Measurements from ENCODE around the gene JADE1.

JADE1 gene

DNA sequence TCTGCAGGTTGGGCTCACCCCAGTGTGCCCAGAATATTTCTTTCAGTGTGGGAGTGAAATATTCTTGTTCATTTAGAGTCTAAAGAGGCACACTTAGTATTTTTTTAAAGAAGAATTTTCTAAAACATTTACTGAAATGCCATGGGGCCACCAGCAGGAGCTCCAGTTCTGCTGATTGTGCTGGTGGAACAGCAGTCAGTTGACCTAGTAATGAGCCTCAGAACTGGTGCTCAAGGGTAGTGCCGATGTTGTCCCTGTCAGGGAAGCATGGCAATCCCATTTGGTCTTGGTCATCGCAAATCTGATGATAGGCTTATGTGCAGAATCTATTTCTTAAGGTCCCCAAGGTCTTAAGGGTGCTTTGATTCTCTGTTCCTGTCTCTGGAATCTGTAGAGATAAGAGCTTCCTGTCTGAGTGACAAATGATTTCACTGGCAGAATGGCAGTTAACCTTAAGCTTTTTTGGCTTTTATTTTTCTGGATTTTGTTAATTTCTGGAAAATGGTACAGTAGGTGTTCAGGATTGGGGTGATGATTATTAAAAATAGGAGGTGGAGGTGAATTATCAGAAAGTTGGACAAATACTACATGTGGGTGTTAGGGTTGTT lies 31.3 kb downstream of the JADE1 start:
- DNase-seq (ENCODE audit: low spot score) (no peak), FAIRE-seq (no peak)

DNA sequence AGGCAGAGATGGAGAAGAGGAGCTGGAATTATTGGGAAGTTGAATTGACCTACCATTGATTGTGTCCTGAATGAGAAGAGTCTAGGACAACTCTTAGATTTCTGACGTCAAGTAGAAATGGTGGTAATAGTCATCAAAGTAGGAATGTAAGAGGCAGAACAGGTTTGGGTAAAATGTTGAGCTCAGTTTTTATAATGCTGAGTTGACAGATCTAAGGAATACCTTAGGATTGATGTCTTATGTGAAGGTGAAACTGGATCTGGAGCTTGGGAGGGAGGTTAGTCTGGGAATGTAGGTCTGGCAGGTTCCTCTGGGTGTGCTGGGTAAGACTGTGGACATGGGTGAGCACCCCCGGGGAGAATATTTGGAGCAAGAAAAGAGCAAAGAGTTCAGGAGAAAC lies 31.9 kb downstream of the JADE1 start:
- no peak for DNase-seq (ENCODE audit: low spot score)
- FAIRE-seq, result no peak

DNA sequence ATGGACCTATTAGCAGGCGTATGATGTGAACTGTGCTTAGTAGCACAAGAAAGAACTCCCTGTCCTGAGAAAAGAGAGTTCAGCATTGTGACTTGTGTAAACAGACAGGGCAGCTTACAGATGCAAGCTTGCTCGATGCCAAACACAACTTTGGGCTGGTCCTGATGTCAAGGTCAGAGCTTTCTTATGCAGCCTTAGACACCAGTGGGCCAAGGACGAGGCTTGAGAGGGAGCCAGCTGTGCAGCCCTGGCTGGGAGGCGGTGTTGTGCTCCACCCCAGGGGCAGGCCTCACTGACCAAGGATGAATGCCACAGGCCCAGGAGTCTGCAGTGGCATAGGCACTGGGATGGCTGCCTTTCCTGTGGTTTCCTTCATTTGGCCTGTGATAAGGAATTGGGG lies 35.4 kb downstream of the JADE1 start:
- no peak for FAIRE-seq
- no peak for DNase-seq (ENCODE audit: low spot score)

DNA sequence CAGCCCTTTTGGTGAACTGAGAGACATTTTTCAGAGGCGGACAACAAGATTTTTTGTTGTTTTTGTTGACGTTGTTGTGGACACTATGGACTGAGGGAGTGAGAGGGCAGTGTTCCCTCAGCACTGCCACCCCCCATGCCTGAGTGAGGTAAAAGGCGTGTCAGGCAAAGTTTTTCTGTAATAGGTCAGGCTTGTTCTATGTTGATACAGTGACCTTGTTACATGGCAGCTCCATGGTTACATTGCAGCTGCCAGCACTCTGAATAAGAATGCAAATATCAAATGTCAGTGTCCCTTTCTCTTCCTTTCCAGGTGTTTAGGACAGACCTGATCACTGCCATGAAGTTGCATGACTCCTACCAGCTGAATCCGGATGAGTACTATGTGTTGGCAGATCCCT lies 36.6 kb downstream of the JADE1 start:
- no peak for DNase-seq (ENCODE audit: low spot score)
- FAIRE-seq, result no peak

DNA sequence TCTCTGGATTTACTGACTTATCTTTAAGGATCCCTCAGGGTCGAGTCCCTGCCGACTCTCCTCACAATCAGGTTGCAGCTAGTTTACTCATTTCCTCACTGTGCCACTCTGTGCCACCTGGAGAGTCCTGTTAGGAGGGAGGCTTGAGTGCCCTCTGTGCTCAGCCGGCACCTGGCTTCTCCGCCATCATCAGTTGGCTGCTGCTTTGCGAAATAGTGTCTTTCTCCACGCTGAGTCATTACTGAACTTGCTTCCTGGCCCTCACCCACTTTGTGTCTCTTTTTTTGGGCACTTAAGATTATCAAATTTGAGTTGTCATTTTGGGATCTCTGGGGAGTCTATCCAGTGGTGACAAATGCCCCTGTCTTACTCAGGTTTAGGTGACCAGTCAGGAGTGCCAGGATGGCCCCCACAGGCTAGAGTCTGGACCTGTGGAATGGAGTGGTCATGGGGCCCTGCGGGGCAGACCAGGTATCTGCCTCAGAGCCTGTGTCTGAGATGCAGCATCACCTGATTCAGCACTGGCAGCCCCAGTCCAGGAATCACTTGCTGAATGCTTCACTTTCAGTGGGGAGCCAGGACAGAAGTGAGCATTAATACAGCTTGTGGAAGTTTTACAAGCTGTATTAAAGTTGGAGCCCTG lies 37.7 kb downstream of the JADE1 start:
- DNase-seq (ENCODE audit: low spot score) (no peak), FAIRE-seq (no peak)

DNA sequence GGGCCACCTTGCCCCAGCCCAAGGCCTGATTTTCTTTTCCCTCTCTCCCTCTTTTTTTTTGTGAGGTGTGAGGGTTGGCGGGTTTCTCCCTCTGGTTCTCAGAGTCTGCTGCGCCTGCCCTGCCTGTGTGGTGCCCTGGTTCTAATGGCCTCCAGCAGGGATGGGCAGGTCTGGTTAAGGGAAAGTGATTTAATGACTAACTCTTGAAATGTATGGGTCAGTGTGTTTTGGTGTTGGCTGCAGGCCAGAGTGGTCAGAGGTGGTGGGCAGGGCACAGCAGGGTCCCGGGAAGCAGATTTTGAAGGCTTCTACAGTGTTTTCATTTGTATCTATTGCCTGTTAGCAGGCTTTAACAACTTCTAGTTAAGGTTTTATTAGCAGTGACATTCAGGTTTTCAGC lies 39.0 kb downstream of the JADE1 start:
- no peak for FAIRE-seq
- no peak for DNase-seq (ENCODE audit: low spot score)

DNA sequence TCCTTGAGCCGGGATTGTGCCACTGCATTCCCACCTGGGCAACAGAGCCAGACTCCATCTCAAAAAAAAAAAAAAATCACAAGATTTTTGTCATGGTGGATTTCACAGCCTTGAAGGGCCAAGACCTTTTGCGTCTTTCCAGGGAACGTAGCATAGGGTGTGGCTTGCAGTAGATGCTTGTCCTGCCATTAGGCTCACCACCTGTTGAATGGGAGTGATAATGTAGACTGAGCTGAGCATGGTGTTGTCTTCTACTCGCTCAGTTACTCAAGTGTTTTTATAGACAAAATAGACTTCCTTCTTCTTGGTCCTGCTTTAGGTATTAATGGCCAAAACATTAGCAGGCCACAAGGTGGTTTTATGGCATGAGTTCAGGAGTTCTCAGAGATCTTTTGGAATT lies 40.8 kb downstream of the JADE1 start:
- DNase-seq (ENCODE audit: low spot score) (no peak), FAIRE-seq (no peak)

DNA sequence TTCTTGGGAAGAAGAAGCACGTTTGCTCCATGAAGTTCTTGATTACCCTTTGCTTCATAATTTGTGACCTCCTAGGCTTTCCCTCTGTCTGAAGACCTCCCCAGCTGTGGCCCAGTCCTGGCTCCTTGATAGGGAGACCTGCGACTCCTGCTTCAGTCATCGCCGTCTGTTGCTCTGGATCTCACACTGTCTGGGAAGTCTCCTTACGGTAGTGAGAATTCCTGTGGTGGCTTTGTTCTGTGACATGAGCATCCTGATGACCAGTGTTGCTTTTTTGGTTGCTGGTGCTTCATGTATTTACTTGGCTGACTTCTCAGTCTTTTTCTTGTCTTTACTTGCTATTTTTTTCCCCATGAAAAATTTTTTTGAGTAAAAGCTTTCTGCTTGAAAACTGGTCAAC lies 44.2 kb downstream of the JADE1 start:
- DNase-seq (ENCODE audit: low spot score) (no peak), FAIRE-seq (no peak)

DNA sequence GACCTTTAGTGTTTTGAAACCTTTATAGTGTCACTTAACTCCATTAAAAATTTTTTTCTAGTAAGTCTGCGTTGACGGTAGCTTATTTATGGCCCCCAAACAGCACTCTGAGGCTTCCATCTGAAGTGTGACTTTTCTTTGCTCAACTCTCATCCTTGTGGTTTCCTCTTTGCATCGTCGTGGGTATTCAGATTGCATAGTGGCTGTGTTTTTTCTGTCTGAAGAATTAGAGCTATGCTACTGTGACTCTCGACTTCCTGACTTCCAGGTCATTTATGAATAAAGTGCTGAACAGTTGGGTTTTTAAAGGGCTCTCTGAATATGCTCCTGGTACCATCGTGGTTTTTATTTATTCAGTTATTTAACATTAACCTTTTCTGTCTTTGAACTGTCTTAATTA lies 44.9 kb downstream of the JADE1 start:
- DNase-seq (ENCODE audit: low spot score) (no peak), FAIRE-seq (no peak)

DNA sequence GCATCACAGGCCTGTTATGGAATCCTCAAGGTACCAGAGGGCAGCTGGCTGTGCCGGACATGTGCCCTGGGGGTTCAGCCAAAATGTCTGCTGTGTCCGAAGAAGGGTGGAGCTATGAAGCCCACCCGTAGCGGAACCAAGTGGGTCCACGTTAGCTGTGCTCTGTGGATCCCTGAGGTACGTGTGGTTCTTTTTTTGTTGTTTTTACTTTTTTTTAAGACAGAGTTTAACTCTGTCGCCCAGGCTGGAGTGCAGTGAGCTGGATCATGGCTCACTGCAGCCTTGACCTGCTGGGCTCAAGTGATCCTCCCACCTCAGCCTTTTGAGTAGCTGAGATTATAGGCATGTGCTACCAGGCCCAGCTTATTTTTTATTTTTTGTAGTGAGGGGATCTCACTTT lies 46.1 kb downstream of the JADE1 start:
- FAIRE-seq, result no peak

DNA sequence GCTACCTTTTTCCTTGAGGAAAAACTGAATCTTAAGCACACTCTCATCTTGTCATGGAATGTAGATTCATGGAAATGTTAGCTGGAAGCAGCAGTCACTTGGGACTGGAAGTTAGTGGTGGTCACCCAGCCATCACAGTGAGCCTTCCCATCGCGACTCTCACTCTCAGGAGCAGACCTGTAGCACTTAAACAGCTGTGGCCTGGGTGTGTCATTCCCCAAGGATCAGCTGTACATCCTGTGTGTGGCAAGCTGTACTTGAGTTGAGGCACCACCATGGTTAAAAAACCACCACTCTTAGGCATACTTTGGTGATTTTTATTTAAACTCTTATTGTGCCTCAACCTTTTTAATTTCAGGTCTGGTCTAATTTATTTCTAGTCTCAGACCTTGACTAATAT lies 46.7 kb downstream of the JADE1 start:
- no peak for FAIRE-seq
- DNase-seq (ENCODE audit: low spot score), result no peak

More for the DNA sequence above, 46.1 kb downstream of the JADE1 start:
- DNase-seq (ENCODE audit: low spot score), result no peak

DNA sequence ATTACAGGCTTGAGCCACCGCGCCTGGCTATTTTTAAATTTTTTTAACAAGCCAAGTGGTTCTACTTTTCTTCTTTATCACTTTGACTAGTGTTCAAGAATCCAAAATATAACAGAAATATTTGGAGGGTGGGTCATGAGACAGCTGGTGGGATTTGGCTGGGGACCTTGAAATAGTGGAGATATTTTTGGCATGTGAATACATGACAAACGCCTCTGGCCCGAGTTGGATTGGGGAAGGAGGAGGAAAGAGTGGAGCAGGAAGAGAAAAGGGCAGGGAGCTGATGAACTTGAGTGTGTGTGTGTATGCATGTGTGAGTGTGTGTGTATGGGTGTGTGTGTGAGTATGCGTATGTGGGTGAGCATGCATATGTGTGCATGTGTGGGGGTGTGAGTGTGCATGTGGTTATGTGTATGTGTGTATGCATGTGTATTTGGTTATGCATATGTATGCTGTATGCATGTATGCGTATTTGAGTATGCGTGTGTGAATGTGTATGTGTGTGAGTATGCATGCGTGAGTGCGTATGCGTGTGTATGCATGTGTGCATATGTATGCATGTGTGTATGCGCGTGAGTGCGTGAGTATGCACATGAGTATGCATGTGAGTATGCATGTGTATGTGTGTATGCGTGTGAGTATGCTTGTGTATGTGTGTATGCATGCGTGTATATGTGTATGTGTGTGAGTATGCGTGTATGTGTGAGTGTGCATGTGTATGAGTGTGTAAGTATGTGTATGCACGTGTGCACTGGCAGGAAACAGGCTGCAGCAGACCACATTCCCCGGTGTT lies 49.6 kb downstream of the JADE1 start:
- DNase-seq (ENCODE audit: low spot score) (no peak), FAIRE-seq (peak; percentile 94)

DNA sequence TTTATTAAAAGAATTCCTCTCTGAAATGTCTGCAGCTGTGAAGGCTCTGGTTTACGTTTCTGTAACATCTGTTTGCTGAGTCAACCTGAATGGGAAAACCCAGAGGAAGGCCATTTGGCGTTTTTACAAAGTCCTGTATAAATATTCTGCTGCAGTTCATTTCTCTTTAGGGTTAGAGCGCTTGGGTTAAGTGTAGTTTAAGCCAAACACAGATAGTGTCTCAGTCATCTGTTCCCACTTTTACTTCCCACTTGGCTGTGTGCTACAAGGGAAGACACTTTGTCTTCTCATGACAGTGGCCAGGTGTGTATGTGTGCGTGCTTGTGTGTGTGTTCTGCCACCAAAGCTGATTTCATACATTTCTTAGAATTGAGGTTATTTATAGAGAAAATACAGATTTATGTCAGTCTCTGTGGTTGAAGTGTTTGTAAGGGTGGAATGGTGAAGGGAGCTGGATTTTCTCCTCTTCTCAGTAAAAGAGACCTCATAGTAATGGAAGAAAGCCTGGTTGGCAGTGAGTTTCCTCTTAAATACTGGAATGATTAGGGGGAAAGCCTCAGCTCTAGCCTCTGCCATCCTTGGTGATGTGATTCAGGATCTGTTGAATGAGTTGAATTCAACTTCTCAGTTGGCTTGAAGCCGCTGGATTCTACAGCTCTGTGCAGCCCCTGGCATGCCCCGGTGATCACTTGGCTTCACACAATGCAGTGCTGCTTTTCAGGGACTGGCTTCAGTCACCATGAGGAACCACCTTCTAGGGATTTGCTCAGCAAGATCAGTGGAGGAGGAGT lies 50.6 kb downstream of the JADE1 start:
- DNase-seq (ENCODE audit: low spot score) (no peak), FAIRE-seq (no peak)

DNA sequence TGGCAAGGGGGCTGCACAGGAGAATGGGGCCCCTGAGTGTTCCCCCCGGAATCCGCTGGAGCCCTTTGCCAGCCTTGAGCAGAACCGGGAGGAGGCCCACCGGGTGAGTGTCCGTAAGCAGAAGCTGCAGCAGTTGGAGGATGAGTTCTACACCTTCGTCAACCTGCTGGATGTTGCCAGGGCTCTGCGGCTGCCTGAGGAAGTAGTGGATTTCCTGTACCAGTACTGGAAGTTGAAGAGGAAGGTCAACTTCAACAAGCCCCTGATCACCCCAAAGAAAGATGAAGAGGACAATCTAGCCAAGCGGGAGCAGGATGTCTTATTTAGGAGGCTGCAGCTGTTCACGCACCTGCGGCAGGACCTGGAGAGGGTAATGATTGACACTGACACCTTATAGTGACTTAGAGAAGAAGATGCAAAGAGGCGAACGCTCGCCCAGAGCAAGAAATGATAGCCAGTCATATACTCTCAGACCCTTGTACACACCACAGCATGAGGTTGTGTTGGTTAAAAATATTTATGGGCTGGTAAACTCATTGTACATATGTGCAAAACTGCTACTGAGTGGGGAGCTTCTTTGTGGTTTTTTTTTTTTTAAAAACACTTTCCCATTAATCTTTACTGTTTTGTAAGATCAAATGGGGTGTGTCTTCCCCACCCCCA lies 52.5 kb downstream of the JADE1 start:
- DNase-seq (ENCODE audit: low spot score), result no peak
- FAIRE-seq, result no peak

DNA sequence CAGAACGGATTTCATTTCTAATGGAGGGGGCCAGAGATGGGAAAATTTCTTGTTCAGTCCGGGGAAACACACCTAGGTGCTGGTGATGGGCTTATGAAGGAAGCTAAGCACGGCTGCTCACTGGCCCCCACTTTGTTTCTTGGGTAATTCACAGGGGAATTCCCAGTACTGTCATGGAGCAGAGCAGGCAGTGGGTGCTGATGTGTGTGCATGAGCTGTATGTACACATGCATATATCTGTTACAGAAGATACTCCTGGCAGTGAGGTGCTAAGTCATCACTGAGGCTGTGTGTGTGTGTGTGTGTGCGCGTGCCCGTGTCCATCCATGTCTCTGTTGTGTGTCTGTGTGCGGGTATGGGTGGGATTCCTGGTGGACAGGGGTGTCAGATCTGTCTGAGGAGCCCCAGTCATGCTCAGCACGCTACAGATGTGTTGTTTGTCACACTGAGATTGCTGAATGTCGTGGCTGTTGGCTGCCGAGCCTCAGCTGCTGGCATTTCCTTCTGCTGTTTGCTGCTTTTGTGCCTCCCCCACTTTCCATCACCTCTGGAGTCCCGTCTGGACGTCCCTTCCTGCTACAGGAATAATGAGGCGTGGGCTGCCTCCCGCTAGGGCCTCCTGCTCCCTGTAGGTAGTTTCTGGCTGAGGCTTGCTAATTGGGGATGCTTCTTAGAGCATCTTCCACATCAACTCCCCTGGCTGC lies 53.3 kb downstream of the JADE1 start:
- no peak for FAIRE-seq
- DNase-seq (ENCODE audit: low spot score), result peak; percentile 8

DNA sequence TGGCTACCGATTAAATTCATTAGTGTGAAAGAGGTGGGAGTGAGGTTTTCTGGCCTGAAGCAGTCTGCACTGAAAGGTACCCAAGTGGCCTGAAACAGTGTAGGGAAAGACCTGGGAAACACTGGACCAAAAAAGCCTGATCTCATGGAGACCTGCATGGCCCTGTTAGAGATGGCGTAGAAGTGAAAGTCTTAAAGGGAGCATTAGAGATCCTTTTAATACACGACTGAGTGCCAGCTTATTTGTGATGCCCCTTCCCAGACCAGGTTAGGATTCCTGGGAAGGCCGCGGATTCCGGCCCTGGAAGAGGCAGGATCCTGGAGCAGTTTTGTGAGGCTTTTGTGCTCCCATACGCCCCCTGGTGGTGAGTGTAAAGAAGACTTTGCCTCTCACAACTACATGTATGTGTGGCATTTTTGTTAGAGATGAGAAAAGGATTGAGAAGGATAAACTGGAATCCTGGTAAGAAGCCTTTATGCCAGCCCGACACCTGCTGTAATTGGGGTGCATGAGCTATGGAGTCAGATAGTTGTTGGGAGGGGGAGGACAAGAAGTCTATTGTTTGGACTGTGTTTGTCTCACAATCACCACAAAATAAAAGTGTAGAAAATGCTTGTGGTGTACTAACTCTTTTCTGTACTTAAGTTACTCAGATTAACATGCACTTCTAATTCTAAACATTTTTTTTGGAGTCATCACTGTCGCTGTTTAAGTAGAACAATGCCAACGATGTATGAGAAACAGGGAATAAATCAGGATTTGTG lies 54.0 kb downstream of the JADE1 start:
- DNase-seq (ENCODE audit: low spot score) (peak; percentile 71), FAIRE-seq (no peak)

DNA sequence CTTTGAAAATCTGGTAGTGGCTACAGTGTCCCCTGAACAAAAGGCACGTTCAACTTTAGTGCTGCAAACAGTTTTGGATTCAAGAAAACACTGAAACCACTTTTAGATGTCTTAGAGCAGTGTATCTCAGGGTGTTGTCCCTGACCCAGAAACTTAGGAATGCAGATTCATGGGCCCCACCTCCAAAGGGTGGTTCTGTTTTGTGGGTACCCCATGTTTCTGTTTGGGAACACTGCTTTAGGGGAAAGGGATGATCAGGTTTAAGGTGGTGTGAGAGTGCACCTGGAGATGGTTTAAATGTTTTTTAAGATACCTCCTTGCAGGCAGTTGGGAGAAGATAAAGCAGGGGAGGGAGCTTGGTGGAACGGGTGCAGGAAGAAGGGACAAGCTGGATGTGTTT lies 55.6 kb downstream of the JADE1 start:
- DNase-seq (ENCODE audit: low spot score), result no peak
- no peak for FAIRE-seq

DNA sequence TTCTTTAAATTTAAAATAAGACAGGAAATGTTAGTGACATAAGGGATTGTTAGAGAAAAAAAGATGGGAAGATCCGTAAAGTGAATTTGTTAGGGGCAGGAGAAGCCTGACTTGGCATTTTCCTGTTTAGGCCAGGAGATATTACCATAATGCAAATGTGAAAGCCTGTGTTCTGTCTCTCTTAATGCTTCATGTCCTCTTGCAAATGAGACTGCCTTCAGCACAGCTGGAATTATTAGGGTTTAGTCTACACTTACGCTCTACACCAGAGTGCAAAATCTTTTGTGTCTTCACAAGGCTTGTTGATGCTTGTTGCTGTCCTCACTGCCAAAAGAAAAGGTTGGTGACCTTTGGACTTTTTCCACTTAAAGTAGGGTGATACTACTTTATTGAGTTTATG lies 56.8 kb downstream of the JADE1 start:
- DNase-seq (ENCODE audit: low spot score) (no peak), FAIRE-seq (no peak)

DNA sequence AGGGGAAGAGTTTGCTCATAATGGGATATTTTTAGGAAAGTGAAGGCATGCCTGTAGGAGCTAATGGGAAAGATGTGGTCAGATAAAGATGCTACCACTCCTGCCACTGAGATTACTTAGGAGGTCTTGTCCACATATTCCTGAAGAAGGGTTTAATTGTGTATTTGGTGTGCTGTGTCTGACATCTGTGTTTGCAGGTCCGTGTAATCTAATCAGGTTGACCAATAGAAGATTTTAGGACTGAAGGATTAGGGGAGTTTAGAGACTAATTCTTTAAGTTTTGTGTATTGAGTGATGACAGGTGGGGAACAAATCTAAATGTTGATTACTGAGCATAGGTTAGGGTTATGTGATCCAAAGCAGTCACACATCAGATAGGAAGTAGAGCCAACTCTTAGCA lies 57.2 kb downstream of the JADE1 start:
- no peak for FAIRE-seq
- DNase-seq (ENCODE audit: low spot score), result no peak

DNA sequence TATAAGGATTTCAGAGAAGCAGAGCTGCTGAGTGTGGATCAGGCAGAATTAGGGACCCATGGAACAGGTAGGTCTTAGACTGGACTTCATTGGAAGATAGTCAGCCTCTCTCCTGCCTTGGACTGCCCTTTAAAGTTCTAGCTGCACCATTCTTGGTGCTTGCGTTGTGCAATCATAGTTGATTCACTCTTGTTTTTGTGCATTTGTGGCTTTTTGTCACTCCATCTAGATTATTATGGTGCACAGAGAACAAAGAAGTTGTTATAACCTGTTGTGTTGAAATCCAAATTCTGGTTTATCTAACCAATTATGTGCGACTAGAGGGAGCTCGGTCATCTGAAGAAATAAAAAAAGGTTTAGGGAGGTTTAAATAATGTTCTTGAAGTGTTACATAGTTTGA lies 59.3 kb downstream of the JADE1 start:
- no peak for DNase-seq (ENCODE audit: low spot score)
- no peak for FAIRE-seq

All from urothelium cell line (cell line).